Gastrocnemius medialis (tissue), 4 donors: Measurements from ENCODE around the gene SAMD10.
"Not testable (repeated sequence)": the region's sequence is repeated elsewhere in the genome, so short reads cannot be mapped to it uniquely, and the experiment has no call there.

Experiments
- POLR2A ChIP-seq, 2 donors: fragments of 450-650 bp; IDR thresholded peaks; one replicate each; pipeline ENCODE4 v1.6.1; 2017; ENCODE audit warnings: antibody characterized with exemption in 2 of 2, mild to moderate bottlenecking in 2 of 2, moderate library complexity in 2 of 2
- TF ChIP-seq, protein P1 (sequence below), 5 experiments: fragments of 450-650 bp in 3 of 5; fragments of 200-600 bp in 2 of 5; sonication (generic) in 2 of 5; IDR thresholded peaks in 4 of 5; conservative IDR thresholded peaks in 1 of 5; 1 replicate in 4 of 5; 2 replicates in 1 of 5; pipeline ENCODE4 v1.5.1; 2016 to 2019; ENCODE audit warnings: antibody characterized with exemption in 5 of 5, mild to moderate bottlenecking in 3 of 5, moderate library complexity in 3 of 5

DNA sequence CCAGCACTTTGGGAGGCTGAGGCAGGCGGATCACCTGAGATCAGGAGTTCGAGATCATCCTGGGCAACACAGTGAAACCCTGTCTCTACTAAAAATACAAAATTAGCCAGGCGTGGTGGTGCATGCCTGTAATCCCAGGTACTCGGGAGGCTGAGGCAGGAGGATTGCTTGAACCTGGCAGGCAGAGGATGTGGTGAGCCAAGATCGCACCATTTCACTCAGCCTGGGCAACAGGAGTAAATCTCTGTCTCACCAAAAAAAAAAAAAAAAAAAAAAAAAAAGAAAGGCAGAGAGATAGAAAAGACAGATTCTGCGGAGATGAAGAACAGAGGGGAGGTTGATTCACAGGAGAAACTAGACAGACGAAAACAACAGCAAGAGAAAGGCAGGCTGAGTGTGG lies 2.9 kb downstream of the SAMD10 start:
- TF ChIP-seq, protein P1, sequence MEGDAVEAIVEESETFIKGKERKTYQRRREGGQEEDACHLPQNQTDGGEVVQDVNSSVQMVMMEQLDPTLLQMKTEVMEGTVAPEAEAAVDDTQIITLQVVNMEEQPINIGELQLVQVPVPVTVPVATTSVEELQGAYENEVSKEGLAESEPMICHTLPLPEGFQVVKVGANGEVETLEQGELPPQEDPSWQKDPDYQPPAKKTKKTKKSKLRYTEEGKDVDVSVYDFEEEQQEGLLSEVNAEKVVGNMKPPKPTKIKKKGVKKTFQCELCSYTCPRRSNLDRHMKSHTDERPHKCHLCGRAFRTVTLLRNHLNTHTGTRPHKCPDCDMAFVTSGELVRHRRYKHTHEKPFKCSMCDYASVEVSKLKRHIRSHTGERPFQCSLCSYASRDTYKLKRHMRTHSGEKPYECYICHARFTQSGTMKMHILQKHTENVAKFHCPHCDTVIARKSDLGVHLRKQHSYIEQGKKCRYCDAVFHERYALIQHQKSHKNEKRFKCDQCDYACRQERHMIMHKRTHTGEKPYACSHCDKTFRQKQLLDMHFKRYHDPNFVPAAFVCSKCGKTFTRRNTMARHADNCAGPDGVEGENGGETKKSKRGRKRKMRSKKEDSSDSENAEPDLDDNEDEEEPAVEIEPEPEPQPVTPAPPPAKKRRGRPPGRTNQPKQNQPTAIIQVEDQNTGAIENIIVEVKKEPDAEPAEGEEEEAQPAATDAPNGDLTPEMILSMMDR (IDR thresholded peaks at IDR 0.05 in 4 of 5, conservative IDR thresholded peaks at IDR 0.05 in 1 of 5) = not testable (repeated sequence)
- not testable (repeated sequence) for TF ChIP-seq POLR2A (IDR thresholded peaks at IDR 0.05)
